SK-N-SH treated with all-trans-retinoic acid at 6 μM for 48 hours (cell line): ENCODE data around the gene TNS1.

Experiments used
- ARNTL ChIP-seq: fragments of 450-650 bp; formaldehyde crosslinking; IDR thresholded peaks from 2 replicates; pipeline ENCODE4 v1.5.0; 2020; ENCODE audit warnings: low read depth, mild to moderate bottlenecking, moderate library complexity, borderline replicate concordance
- OSR1 ChIP-seq: fragments of 250-450 bp; sonication (Bioruptor Pico); IDR thresholded peaks from 2 replicates; pipeline ENCODE4 v1.8.0; 2022; ENCODE audit warnings: moderate library complexity, mild to moderate bottlenecking, inconsistent platforms
- PATZ1 ChIP-seq: fragments of 250-450 bp; sonication (Bioruptor Pico); IDR thresholded peaks from 2 replicates; pipeline ENCODE4 v1.8.0; 2020; ENCODE audit warnings: mild to moderate bottlenecking, moderate library complexity, borderline replicate concordance
- TSHZ2 ChIP-seq: fragments of 250-450 bp; sonication (Bioruptor Pico); IDR thresholded peaks from 2 replicates; pipeline ENCODE4 v1.5.0; 2020; ENCODE audit warnings: mild to moderate bottlenecking, moderate library complexity
- ZC3H10 ChIP-seq: fragments of 250-450 bp; sonication (Bioruptor Pico); IDR thresholded peaks from 2 replicates; pipeline ENCODE4 v1.5.1; 2021; ENCODE audit warnings: mild to moderate bottlenecking, moderate library complexity

GRCh38 chr2:217785544-217786045 is 217.2 kb downstream of the TNS1 start:
- TF ChIP-seq ZC3H10 (CRISPR knock-in tag) (no peak), TSHZ2 (CRISPR knock-in tag) (no peak), ARNTL (CRISPR knock-in tag) (no peak), PATZ1 (CRISPR knock-in tag) (no peak), OSR1 (CRISPR knock-in tag) (no peak)
